Cardiac septum (tissue), 1 donor: ENCODE data around the gene ANTXR2. TPM values are rescaled to one million over a fixed set of nuclear protein-coding genes. Genes with fewer than 3 reads are reported as not detected.

Experiments
- DNase-seq: peaks from one replicate; pipeline ENCODE4 v3.0.0-alpha.2; 2020; ENCODE audit warnings: low spot score
- intact Hi-C: fragments of 100-400 bp; cut with DNase I; formaldehyde crosslinking; loops from one replicate; pipeline ENCODE4 v1.14.0; 2022
- total RNA-seq: library from RNA; stranded (reverse); fragmentation: NEBNext Ultra II Directional; extraction: Animal tissue kit (Norgen Biotek cat#: 25700); gene quantifications from one replicate; pipeline ENCODE4 v1.2.1, GENCODE V29; 2021
- donor health status: DM: no; HTN: no; CAD: no.

ANTXR2 gene
- total RNA-seq, 1 donor from 2014 or later = 54.6 TPM

- intact Hi-C loops = loop anchor here (2.0 to 5.0 kb wide), 3 partner anchors 35 to 155 kb away; no protein-coding TSS in a partner anchor
- peak; percentile 82 for DNase-seq
Observed at GRCh38 chr4:80072228-80072743, 743 bp downstream of the ANTXR2 start.

DNA sequence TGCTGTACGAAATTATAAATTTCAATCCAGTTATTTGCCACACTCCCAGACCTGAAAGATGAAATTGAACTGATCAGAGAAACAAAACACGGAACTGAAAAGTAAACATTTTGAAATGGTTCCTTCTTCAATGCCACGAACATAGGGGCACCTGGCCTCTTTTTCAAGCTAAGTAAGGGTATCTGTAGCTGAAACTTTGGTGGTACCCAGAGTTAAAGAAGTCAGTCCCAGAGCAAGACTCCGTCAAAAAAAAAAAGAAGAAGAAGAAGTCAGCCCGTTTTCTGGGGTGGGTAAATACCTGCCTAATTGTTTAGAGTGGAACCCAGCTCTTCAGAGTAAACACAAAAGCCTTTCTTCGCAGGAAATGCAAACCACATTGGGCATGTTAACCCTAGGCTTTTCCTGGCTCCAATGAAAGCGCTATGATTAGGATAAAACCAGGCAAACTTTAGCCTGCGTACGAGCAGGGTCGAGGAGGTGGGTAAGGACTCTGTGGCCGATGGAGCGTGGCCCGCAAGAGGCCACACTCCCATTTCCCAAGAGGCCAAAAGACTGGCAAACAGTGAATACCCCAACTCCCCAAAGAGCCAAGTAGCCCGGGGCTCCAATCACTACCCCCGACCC lies 1.3 kb downstream of the ANTXR2 start:
- DNase-seq = no peak
- intact Hi-C loops = loop anchor here (2.0 to 5.0 kb wide), 3 partner anchors 35 to 154 kb away; no protein-coding TSS in a partner anchor

GRCh38 chr4:80070880-80071603 lies 2.0 kb downstream of the ANTXR2 start:
- intact Hi-C loops = loop anchor here (5.0 kb wide), 1 partner anchor 154 kb away; no protein-coding TSS in a partner anchor
- no peak for DNase-seq

DNA sequence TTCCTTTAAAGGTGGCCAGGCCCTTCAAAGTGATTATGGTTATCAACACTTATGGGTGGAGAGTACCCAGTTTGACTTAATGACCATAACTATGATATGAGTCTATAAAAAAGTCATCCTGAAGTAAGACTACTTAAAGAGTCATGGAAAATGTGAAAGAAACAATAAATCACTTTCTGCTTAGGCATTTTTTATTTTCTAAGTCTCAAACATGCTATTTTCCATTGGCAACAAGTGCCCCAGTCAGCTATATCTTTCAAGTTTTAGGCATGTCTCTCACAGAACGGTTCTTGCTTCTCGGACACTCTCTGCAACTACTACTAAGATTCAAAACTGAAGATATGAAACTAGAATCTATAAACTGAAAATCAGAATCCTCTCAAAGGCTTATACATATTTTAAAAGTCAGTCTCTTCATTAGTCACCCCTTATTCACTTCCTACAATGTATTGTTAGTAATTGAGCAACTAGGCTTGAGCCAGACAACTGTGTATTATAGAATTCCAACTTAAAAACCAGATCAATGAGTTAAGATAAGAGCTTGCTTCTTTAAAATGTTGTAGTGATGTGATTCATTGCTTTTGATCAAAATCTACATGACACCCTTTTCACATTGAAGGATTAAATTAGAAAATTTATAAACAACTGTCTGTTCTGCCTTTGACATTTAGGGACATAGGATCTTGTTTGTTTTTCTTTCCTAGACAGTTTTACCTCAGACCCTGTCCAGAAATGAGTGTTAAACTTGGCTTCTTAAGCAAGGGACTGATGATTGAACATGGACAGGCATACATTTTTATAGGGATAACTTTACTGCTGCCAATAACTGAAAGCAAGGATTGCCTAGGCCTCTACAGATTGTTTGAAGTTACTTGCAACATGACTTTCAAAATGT lies 2.9 kb downstream of the ANTXR2 start:
- intact Hi-C loops = loop anchor here (5.0 kb wide), 1 partner anchor 153 kb away; no protein-coding TSS in a partner anchor
- DNase-seq = no peak

DNA sequence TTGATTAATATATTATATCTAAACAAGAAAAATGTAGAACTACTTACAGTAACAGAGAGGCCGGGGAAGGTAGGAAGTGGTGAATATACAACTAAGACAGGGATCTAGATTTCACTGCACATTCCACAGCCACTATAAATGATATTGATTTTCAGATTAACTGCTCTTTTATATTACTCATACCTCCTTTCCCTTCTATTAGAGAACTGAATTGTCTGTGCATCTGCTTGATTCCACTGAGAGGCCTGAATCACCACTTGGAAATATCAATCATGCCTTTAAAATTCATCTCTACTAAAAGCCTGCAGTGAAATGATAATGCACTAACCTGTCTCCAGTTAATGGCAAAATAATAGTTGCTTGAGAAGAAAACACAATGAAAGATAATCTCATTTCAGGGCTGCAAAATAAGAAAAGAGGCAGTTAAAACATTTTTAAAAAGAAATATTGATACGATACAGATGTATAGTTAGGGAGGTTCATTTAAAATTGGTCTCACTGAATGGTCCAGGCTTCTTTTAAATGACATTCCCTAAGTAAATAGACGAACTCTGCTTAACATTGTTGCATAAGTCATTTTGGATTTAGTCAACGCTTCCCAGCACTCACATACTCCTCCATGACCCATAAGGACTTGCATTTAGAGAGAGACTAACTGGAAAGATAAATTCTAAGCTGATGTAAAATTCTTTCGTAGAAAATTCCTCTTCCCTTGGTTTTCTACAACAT lies 3.8 kb downstream of the ANTXR2 start:
- intact Hi-C loops = no loop called here

GRCh38 chr4:80065601-80066000 lies 7.4 kb downstream of the ANTXR2 start:
- no peak for DNase-seq
- intact Hi-C loops = no loop called here

More for the DNA sequence above, 3.8 kb downstream of the ANTXR2 start:
- no peak for DNase-seq

GRCh38 chr4:80062527-80062926 lies 10.5 kb downstream of the ANTXR2 start:
- no peak for DNase-seq
- intact Hi-C loops = no loop called here

- no peak for DNase-seq
- intact Hi-C loops = no loop called here
Observed at GRCh38 chr4:80060804-80061203, 12.2 kb downstream of the ANTXR2 start.

DNA sequence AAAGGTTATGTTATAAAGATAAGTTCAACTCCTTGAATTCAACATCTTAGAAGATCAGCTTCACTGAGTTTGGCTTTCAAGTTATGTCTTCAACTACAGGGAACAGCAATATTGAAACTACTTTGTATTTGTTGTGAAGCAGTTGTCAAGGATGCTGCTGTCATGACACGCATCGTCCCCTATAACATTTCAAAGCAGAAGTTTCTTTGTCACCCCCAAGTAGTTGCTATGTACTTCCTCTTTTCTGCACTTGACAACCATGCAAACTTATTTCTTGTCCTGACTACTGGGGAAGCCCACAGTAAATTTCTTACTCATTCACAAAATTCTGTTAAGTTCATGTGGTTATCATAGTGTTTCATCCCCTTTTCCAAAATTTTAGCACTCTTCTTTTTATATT lies 14.3 kb downstream of the ANTXR2 start:
- no peak for DNase-seq
- intact Hi-C loops = no loop called here

- no peak for DNase-seq
Observed at GRCh38 chr4:80054375-80054774, 18.7 kb downstream of the ANTXR2 start.

GRCh38 chr4:80053140-80053910 lies 19.7 kb downstream of the ANTXR2 start:
- intact Hi-C loops = no loop called here
- no peak for DNase-seq

More at GRCh38 chr4:80054375-80054774, 18.7 kb downstream of the ANTXR2 start:
- intact Hi-C loops = no loop called here

DNA sequence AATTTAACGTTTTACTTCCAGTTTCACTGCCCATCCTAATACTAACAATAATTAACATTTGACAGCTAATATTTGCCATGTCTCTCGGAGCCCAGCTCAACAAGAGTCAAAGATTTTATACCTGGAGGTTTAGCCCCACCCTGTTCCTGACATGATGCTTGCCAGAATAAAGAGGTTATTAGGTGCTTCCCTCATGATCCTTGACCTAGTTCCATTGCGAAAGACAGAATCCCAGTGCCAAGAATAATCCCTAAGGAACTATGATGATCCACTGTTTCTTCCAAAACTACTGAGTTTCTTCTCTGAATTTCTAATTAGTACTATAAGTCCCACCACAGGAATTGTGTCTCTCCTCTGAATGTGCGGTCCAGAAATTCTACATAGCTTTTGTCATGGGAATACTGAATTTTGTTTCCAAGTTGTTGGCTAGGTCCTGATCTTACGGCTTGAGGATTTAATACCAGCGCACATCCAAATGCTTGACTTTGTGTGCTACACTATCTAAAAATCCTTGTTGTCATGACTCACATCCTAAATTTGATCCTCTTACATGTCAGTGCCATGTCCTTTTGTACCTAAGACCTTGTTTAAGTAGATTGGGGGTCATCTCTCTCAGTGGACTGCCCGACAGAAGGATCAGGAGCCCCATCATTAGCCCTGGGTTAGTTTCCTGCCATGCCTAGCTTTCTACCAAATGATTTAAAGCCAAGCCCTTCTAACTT lies 23.1 kb downstream of the ANTXR2 start:
- no peak for DNase-seq
- intact Hi-C loops = no loop called here

GRCh38 chr4:80049402-80049801 lies 23.6 kb downstream of the ANTXR2 start:
- DNase-seq = no peak
- intact Hi-C loops = no loop called here

- no peak for DNase-seq
- intact Hi-C loops = no loop called here
Observed at GRCh38 chr4:80045786-80046185, 27.2 kb downstream of the ANTXR2 start.

DNA sequence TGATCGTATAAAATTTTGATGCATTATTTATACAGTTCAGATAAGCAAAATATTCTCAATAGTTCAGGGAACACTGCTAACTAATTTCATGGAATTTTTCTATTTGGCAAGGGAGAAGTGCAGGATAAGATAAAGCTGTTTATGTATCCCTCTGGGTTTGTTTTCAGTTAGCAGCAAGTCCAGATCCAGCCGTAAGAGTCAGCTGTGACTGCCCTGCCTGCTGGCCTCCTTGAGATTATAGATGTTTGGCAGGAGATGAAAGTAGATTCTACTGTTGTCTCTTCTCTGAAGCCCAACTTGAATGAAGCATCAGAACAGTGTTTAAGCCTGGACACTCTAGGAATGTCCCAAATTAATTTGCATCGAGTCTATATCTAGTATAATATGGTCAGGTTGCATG lies 29.5 kb downstream of the ANTXR2 start:
- intact Hi-C loops = no loop called here
- no peak for DNase-seq

DNA sequence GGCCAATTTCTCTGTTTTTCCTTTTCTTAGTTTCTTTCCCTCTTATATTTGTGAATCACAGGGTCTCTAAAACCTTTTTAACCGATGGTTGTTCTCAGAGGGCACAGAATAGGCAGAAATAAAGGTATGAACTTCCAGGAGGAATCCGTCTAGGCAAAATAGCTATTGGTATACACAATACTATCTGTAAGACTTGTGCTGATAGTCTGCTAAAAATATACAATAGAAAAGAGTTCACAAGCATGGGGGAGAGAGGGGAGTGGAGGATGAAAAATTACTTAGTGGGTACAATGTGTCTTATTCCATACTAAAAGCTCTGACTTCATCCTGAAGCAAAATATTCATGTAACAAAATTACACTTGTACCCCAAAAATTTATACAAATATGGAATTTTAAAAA lies 30.2 kb downstream of the ANTXR2 start:
- intact Hi-C loops = no loop called here
- no peak for DNase-seq

DNA sequence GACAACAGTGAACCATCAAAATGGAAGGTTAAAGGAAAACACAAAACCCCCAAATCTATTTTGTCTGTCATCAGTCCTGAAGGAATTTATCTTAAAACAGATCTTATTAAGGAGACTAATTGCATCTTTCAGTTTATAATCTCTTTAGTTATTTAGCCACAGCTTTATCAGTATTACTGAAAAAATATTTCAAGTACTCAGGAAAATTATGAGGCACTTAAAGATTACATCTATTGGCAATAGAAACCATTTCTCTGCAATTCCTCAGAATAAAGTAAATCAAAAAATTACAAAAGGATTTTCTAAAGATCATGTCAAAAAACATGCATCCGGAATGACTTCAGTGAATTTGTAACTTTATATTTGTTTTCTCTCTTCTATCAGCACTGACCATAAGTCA lies 35.2 kb downstream of the ANTXR2 start:
- no peak for DNase-seq
- intact Hi-C loops = loop anchor here (2.0 kb wide), 1 partner anchor 35 kb away; the partner anchor contains the start of gene ANTXR2
